Measurements from ENCODE around the gene NISCH. TPM values are rescaled to one million over a fixed set of nuclear protein-coding genes. Genes with fewer than 3 reads are reported as not detected.

Gene NISCH
- total RNA-seq, 1 experiment from 2014 or later, result 104 TPM

GRCh38 chr3:52490035-52490938, 34.9 kb downstream of the NISCH start:
- Histone ChIP-seq H4K91ac (ENCODE audit: insufficient read length, low read depth, low read length) (no peak overlapping the region), H3K4ac (ENCODE audit: low read depth, low read length) (no peak overlapping the region), H4K20me1 (ENCODE audit: control insufficient read depth, insufficient read depth, insufficient read length) (no peaks in the 10 kb centered on the region), H3T11ph (ENCODE audit: low read length) (no peak overlapping the region), H3K14ac (ENCODE audit: insufficient read depth, low read length) (no peak overlapping the region), H3K79me2 (ENCODE audit: insufficient read depth, low read length) (no peaks in the 10 kb centered on the region), H3K27me3 (ENCODE audit: insufficient read depth, low read length) (no peaks in the 10 kb centered on the region), H3K23me2 (ENCODE audit: insufficient read length, low read depth, low read length, poor library complexity, severe bottlenecking) (no peaks in the 10 kb centered on the region), H2BK15ac (ENCODE audit: low read depth, low read length) (no peak overlapping the region), H3K4me1 (ENCODE audit: insufficient read depth, low read length) (no peaks in the 10 kb centered on the region), H3K9me3 (ENCODE audit: control insufficient read depth, low read depth, low read length) (no peaks in the 10 kb centered on the region), H3K4me2 (ENCODE audit: insufficient read depth, insufficient read length, low read length) (no peak overlapping the region), H4K5ac (ENCODE audit: insufficient read length, low read depth, low read length) (no peak overlapping the region), H2BK120ac (ENCODE audit: low read depth, low read length, poor library complexity, severe bottlenecking) (no peak overlapping the region), H3K27ac (ENCODE audit: insufficient read length, low read depth, low read length) (no peak overlapping the region), H2BK5ac (ENCODE audit: insufficient read length, low read length) (no peak overlapping the region), H3K23ac (ENCODE audit: insufficient read length, low read depth, low read length) (no peak overlapping the region), H4K8ac (replicated peaks; ENCODE audit: insufficient read length, low read depth, low read length) (no peak overlapping the region), H3K79me1 (ENCODE audit: insufficient read depth, low read depth, low read length, poor library complexity, severe bottlenecking) (no peaks in the 10 kb centered on the region), H2BK20ac (ENCODE audit: low read depth, low read length, poor library complexity, severe bottlenecking) (no peak overlapping the region), H3K56ac (ENCODE audit: insufficient read length, low read depth, low read length) (no peak overlapping the region), H3K9ac (ENCODE audit: extremely low read depth, insufficient read length, low read length) (no peak overlapping the region), H2AFZ (ENCODE audit: low read length) (no peak overlapping the region), H3K18ac (ENCODE audit: insufficient read length, low read depth, low read length) (no peak overlapping the region), H2BK12ac (ENCODE audit: insufficient read length, low read depth, low read length) (no peak overlapping the region), H2AK5ac (ENCODE audit: insufficient read length, low read length) (no peak overlapping the region)
- no CpG with 5 or more reads among the region's 22 CpGs for WGBS (ENCODE audit: extremely low coverage, insufficient read length, low lambda C conversion rate)
- peaks cover 8 to 16% of the 10 kb centered on the region in 2 experiments for H3K4me1 Mint-ChIP-seq
- H3K9me3 Mint-ChIP-seq, result no peaks in the 10 kb centered on the region
- no peak overlapping the region for H3K4me3 Mint-ChIP-seq
- no peak for DNase-seq
- peaks cover 19 to 72% (median 68%) of the 10 kb centered on the region in 3 experiments for H3K36me3 Mint-ChIP-seq (ENCODE audit: insufficient read depth in 1 of 3, low read depth in 3 of 3)
- no peak overlapping the region for H3K27ac Mint-ChIP-seq
- no peak for TF ChIP-seq CTCF (conservative IDR thresholded peaks at IDR 0.05)
- no peaks in the 10 kb centered on the region for H3K27me3 Mint-ChIP-seq (ENCODE audit: low read depth)

Measured in H9 (cell line).